SJCRH30 (cell line): ENCODE measurements around the gene ERBB4. TPM values are rescaled to one million over a fixed set of nuclear protein-coding genes. Genes with fewer than 3 reads are reported as not detected.

Experiments used
- DNase-seq, 2 experiments: peaks; one replicate each; pipeline ENCODE4 v3.0.0-alpha.2; 2015 to 2020
- H3K27ac ChIP-seq: fragments of 250-450 bp; sonication (Bioruptor Pico); 2 replicates; pipeline ENCODE4 v1.5.1; 2020; ENCODE audit warnings: mild to moderate bottlenecking, moderate library complexity
- H3K27me3 ChIP-seq: fragments of 250-450 bp; sonication (Bioruptor Pico); 2 replicates; pipeline ENCODE4 v1.5.1; 2020; ENCODE audit warnings: mild to moderate bottlenecking, moderate library complexity
- H3K36me3 ChIP-seq: fragments of 250-450 bp; sonication (Bioruptor Pico); 2 replicates; pipeline ENCODE4 v1.5.1; 2020; ENCODE audit warnings: mild to moderate bottlenecking, moderate library complexity
- H3K4me1 ChIP-seq: fragments of 250-450 bp; sonication (Bioruptor Pico); 2 replicates; pipeline ENCODE4 v1.5.1; 2020; ENCODE audit warnings: mild to moderate bottlenecking, moderate library complexity
- H3K4me3 ChIP-seq: fragments of 250-450 bp; sonication (Bioruptor Pico); 2 replicates; pipeline ENCODE4 v1.5.1; 2020; ENCODE audit warnings: mild to moderate bottlenecking, moderate library complexity
- H3K9me3 ChIP-seq: fragments of 250-450 bp; sonication (Bioruptor Pico); replicated peaks from 2 replicates; pipeline ENCODE4 v1.5.1; 2020; ENCODE audit warnings: mild to moderate bottlenecking, moderate library complexity
- total RNA-seq: library from RNA; depleted of rRNA; stranded (reverse); fragments of >200 nt; shearing (Covaris generic); gene quantifications from 2 replicates; pipeline ENCODE4 v1.2.3, GENCODE V29; 2014

ERBB4 gene
- total RNA-seq, 1 experiment from 2014 or later: 3.0 TPM

- H3K36me3 ChIP-seq: no peaks in the 10 kb centered on the region
- no peaks in the 10 kb centered on the region for H3K27me3 ChIP-seq
- no peak overlapping the region for H3K4me3 ChIP-seq
- H3K9me3 ChIP-seq: no peaks in the 10 kb centered on the region
- no peak for DNase-seq
- H3K27ac ChIP-seq: no peak overlapping the region
- no peaks in the 10 kb centered on the region for H3K4me1 ChIP-seq
These were observed 151.5 kb downstream of the ERBB4 start for GRCh38 chr2:212387146-212387545.

- DNase-seq: no peak
- no peak overlapping the region for H3K27ac ChIP-seq
- H3K36me3 ChIP-seq: no peaks in the 10 kb centered on the region
- H3K9me3 ChIP-seq: no peaks in the 10 kb centered on the region
- no peaks in the 10 kb centered on the region for H3K27me3 ChIP-seq
- no peaks in the 10 kb centered on the region for H3K4me1 ChIP-seq
- H3K4me3 ChIP-seq: no peak overlapping the region
These were observed 153.4 kb downstream of the ERBB4 start for GRCh38 chr2:212385241-212385640.

- H3K27ac ChIP-seq: no peak overlapping the region
- H3K27me3 ChIP-seq: no peaks in the 10 kb centered on the region
- H3K4me3 ChIP-seq: no peak overlapping the region
- H3K9me3 ChIP-seq: no peaks in the 10 kb centered on the region
- no peak for DNase-seq
- H3K36me3 ChIP-seq: no peaks in the 10 kb centered on the region
- no peaks in the 10 kb centered on the region for H3K4me1 ChIP-seq
These were observed 154.6 kb downstream of the ERBB4 start for GRCh38 chr2:212384027-212384426.

- Histone ChIP-seq H3K27me3 (no peaks in the 10 kb centered on the region), H3K4me3 (no peak overlapping the region), H3K36me3 (no peaks in the 10 kb centered on the region), H3K27ac (no peak overlapping the region), H3K9me3 (no peaks in the 10 kb centered on the region), H3K4me1 (no peaks in the 10 kb centered on the region)
- peak in 1 of 2 experiments; percentile 7 for DNase-seq
These were observed 157.0 kb downstream of the ERBB4 start for GRCh38 chr2:212381428-212382102.

- DNase-seq: no peak
- H3K27ac ChIP-seq: no peak overlapping the region
- no peaks in the 10 kb centered on the region for H3K27me3 ChIP-seq
- H3K36me3 ChIP-seq: no peaks in the 10 kb centered on the region
- H3K9me3 ChIP-seq: no peaks in the 10 kb centered on the region
- no peak overlapping the region for H3K4me3 ChIP-seq
- H3K4me1 ChIP-seq: no peaks in the 10 kb centered on the region
These were observed 159.5 kb downstream of the ERBB4 start for GRCh38 chr2:212379103-212379502.

GRCh38 chr2:212367431-212367830 is 171.2 kb downstream of the ERBB4 start:
- DNase-seq: no peak
- no peak overlapping the region for H3K4me3 ChIP-seq
- H3K9me3 ChIP-seq: no peaks in the 10 kb centered on the region
- H3K27me3 ChIP-seq: no peaks in the 10 kb centered on the region
- H3K36me3 ChIP-seq: no peaks in the 10 kb centered on the region
- H3K4me1 ChIP-seq: no peaks in the 10 kb centered on the region
- no peak overlapping the region for H3K27ac ChIP-seq

GRCh38 chr2:212364112-212364985 is 174.3 kb downstream of the ERBB4 start:
- no peak overlapping the region for H3K4me3 ChIP-seq
- no peaks in the 10 kb centered on the region for H3K9me3 ChIP-seq
- no peaks in the 10 kb centered on the region for H3K36me3 ChIP-seq
- no peak overlapping the region for H3K27ac ChIP-seq
- DNase-seq: no peak
- no peaks in the 10 kb centered on the region for H3K4me1 ChIP-seq
- no peaks in the 10 kb centered on the region for H3K27me3 ChIP-seq

- Histone ChIP-seq H3K9me3 (no peaks in the 10 kb centered on the region), H3K4me1 (no peaks in the 10 kb centered on the region), H3K4me3 (no peak overlapping the region), H3K27ac (no peak overlapping the region), H3K36me3 (no peaks in the 10 kb centered on the region), H3K27me3 (no peaks in the 10 kb centered on the region)
- no peak for DNase-seq
These were observed 177.3 kb downstream of the ERBB4 start for GRCh38 chr2:212361174-212361756.

- Histone ChIP-seq H3K27me3 (no peaks in the 10 kb centered on the region), H3K27ac (no peak overlapping the region), H3K4me1 (no peaks in the 10 kb centered on the region), H3K4me3 (no peak overlapping the region), H3K9me3 (no peaks in the 10 kb centered on the region), H3K36me3 (no peaks in the 10 kb centered on the region)
- DNase-seq: peak in 1 of 2 experiments; percentile 6
These were observed 178.5 kb downstream of the ERBB4 start for GRCh38 chr2:212360068-212360460.

- no peak overlapping the region for H3K4me3 ChIP-seq
- no peaks in the 10 kb centered on the region for H3K4me1 ChIP-seq
- H3K27ac ChIP-seq: no peak overlapping the region
- H3K36me3 ChIP-seq: no peaks in the 10 kb centered on the region
- H3K27me3 ChIP-seq: no peaks in the 10 kb centered on the region
- H3K9me3 ChIP-seq: no peaks in the 10 kb centered on the region
- DNase-seq: no peak
These were observed 179.1 kb downstream of the ERBB4 start for GRCh38 chr2:212359425-212360067.

- DNase-seq: no peak
- H3K36me3 ChIP-seq: no peaks in the 10 kb centered on the region
- no peaks in the 10 kb centered on the region for H3K9me3 ChIP-seq
- H3K4me1 ChIP-seq: no peaks in the 10 kb centered on the region
- no peak overlapping the region for H3K4me3 ChIP-seq
- no peak overlapping the region for H3K27ac ChIP-seq
- H3K27me3 ChIP-seq: no peaks in the 10 kb centered on the region
These were observed 181.0 kb downstream of the ERBB4 start for GRCh38 chr2:212357606-212358005.

- H3K36me3 ChIP-seq: no peaks in the 10 kb centered on the region
- no peak for DNase-seq
- no peak overlapping the region for H3K27ac ChIP-seq
- no peak overlapping the region for H3K4me3 ChIP-seq
- H3K9me3 ChIP-seq: 0 out of 2 replicates have a peak, but pooled peaks cover 3% of the 10 kb centered on the region
- no peaks in the 10 kb centered on the region for H3K4me1 ChIP-seq
- H3K27me3 ChIP-seq: no peaks in the 10 kb centered on the region
These were observed 184.2 kb downstream of the ERBB4 start for GRCh38 chr2:212354382-212354781.

- Histone ChIP-seq H3K4me1 (no peaks in the 10 kb centered on the region), H3K9me3 (0 out of 2 replicates have a peak, but pooled peaks cover 3% of the 10 kb centered on the region), H3K36me3 (no peaks in the 10 kb centered on the region)
These were observed 190.1 kb downstream of the ERBB4 start for GRCh38 chr2:212348501-212348900.

GRCh38 chr2:212346865-212347264 is 191.7 kb downstream of the ERBB4 start:
- H3K27me3 ChIP-seq: no peaks in the 10 kb centered on the region
- DNase-seq: no peak
- no peak overlapping the region for H3K4me3 ChIP-seq
- H3K27ac ChIP-seq: no peak overlapping the region
- no peaks in the 10 kb centered on the region for H3K4me1 ChIP-seq
- H3K9me3 ChIP-seq: 0 out of 2 replicates have a peak, but pooled peaks cover 3% of the 10 kb centered on the region
- no peaks in the 10 kb centered on the region for H3K36me3 ChIP-seq

More at GRCh38 chr2:212348501-212348900, 190.1 kb downstream of the ERBB4 start:
- no peaks in the 10 kb centered on the region for H3K27me3 ChIP-seq
- no peak for DNase-seq
- H3K4me3 ChIP-seq: no peak overlapping the region
- no peak overlapping the region for H3K27ac ChIP-seq

GRCh38 chr2:212345966-212346365 is 192.6 kb downstream of the ERBB4 start:
- Histone ChIP-seq H3K9me3 (no peaks in the 10 kb centered on the region), H3K27ac (no peak overlapping the region), H3K36me3 (no peaks in the 10 kb centered on the region), H3K4me1 (no peaks in the 10 kb centered on the region), H3K4me3 (no peak overlapping the region), H3K27me3 (no peaks in the 10 kb centered on the region)
- DNase-seq: no peak
